VCaP (cell line): ENCODE results near the gene GLRX.

Source experiments
- H3K27ac ChIP-seq: fragments of 450-650 bp; 2 replicates; pipeline ENCODE4 v1.5.1; 2017
- CTCF ChIP-seq: fragments of 450-650 bp; conservative IDR thresholded peaks from 2 replicates; pipeline ENCODE4 v1.5.1; 2017; ENCODE audit warnings: mild to moderate bottlenecking, moderate library complexity

GLRX gene

GRCh38 chr5:95801961-95802360, 20.6 kb downstream of the GLRX start:
- no peak for TF ChIP-seq CTCF
- H3K27ac ChIP-seq = no peak overlapping the region

- H3K27ac ChIP-seq = no peak overlapping the region
- TF ChIP-seq CTCF = no peak
Measured at GRCh38 chr5:95801532-95801931, 21.0 kb downstream of the GLRX start.

DNA sequence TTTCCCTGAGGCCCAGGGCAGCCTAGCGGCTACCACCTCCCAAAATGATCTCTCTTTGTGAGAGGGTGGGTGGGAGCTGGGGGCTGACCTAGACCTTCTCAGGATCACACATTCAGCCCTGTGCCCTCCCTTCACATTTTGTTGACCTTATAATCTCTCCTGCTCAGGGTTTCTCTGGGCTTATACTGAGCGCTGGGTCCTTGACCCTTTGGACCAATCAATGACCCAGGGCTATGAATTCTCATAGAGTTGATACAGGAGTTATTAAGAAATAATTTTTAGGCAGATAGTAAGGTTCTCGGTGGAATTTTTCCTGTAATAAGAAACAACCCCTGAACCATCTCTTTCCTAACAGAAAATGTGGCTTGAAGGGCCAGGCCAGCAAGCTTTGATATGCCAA, 22.0 kb downstream of the GLRX start:
- no peak for TF ChIP-seq CTCF
- no peak overlapping the region for H3K27ac ChIP-seq

DNA sequence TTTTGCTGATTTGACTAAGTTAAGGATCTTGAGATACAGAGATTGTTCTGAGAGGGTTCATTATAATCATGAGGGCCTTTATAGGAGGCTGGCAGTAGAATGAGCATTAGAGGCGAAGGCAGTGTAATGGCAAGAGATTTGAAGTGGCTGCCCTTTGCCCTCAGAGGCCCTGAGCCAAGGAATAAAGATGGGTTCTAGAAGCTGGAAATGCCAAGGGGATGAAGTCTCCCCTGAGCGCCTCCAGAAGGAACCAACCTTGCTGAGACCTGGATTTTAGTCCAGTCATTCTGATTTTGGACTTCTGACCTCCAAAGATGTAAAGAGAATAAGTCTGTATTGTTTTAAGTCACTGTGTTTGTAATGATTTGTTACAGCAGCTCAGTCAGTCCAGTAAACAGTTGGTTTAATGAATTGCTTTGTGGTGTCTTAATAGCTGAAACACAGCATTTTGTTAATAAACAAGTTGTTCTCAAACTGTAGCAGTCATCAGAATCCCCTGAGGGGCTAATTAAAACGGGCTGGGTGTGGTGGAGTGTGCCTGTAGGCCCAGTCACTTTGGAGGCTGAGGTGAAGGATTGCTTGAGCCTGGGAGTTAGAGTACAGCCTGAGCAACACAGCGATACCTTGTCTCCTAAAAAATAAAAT, 23.2 kb downstream of the GLRX start:
- no peak overlapping the region for H3K27ac ChIP-seq
- no peak for TF ChIP-seq CTCF

GRCh38 chr5:95798545-95798944, 24.0 kb downstream of the GLRX start:
- H3K27ac ChIP-seq = no peak overlapping the region
- no peak for TF ChIP-seq CTCF

DNA sequence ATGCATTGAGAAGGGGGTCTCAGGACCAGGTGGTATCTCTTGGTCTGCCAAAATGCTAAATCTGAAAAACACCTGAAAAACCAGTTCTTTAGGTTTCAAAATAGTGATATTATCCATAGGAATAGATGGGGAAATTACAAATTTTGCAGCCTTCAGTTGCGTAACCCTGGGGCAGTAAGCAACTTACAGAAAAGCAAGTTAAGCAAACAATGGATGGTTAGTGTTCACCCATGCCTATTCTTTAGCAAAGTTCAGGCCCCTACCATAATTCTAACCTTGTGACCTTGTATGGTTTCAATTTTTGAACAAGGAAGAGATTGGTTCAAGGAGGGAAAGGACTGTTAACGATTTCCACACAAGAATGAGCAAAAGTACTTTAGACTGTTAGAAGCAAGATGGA, 24.5 kb downstream of the GLRX start:
- no peak overlapping the region for H3K27ac ChIP-seq
- TF ChIP-seq CTCF = no peak

DNA sequence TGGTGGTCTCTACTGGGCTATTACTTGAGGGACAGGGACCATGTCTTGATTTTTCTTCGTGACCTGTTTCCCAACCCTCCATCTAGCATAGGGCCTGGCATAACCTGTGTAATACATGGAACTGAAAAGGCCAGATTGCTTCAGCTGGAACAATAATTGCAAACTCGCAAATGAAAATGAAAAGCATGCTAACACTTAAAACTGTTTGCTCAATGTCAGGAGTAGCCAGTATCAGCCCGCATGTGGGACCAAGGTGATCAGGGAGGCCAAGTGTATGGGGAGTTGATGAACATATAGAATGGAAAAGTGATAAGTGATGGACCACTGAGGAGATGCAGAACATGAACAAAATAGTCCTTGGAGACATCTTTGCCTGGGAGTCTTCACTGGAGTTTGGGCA, 25.2 kb downstream of the GLRX start:
- no peak overlapping the region for H3K27ac ChIP-seq
- no peak for TF ChIP-seq CTCF
